Endometrial microvascular endothelial cells (primary cell): Measurements from ENCODE around the gene ACTG1. TPM values are rescaled to one million over a fixed set of nuclear protein-coding genes. Genes with fewer than 3 reads are reported as not detected.

Experiments used
- in situ Hi-C: cut with HindIII; loops from 2 replicates; pipeline ENCODE4 v1.10.0; 2017; ENCODE audit warnings: low sequenced_read_pairs, low pct_unique_long_range_greater_than_20kb; ENCODE audit errors: inconsistent ontology term
- total RNA-seq: library from RNA; depleted of rRNA; stranded (reverse); fragments of >200 nt; gene quantifications from one replicate; pipeline ENCODE4 v1.2.3, GENCODE V29; 2015; ENCODE audit errors: inconsistent ontology term

Gene ACTG1
- total RNA-seq, 1 donor from 2014 or later = 13,813 TPM

GRCh38 chr17:81488276-81488860 lies 24.2 kb downstream of the ACTG1 start:
- in situ Hi-C loops = no loop called here

- in situ Hi-C loops = no loop called here
Observed at GRCh38 chr17:81487487-81488275, 24.9 kb downstream of the ACTG1 start.

- in situ Hi-C loops = no loop called here
Observed at GRCh38 chr17:81487089-81487486, 25.5 kb downstream of the ACTG1 start.

GRCh38 chr17:81486199-81486810 lies 26.3 kb downstream of the ACTG1 start:
- in situ Hi-C loops = no loop called here

- in situ Hi-C loops = no loop called here
Observed at GRCh38 chr17:81484195-81484979, 28.2 kb downstream of the ACTG1 start.

- in situ Hi-C loops = no loop called here
Observed at GRCh38 chr17:81483862-81484194, 28.8 kb downstream of the ACTG1 start.

- in situ Hi-C loops = no loop called here
Observed at GRCh38 chr17:81483085-81483861, 29.3 kb downstream of the ACTG1 start.

- in situ Hi-C loops = no loop called here
Observed at GRCh38 chr17:81482673-81483072, 29.9 kb downstream of the ACTG1 start.

- in situ Hi-C loops = no loop called here
Observed at GRCh38 chr17:81481815-81482505, 30.6 kb downstream of the ACTG1 start.

- in situ Hi-C loops = no loop called here
Observed at GRCh38 chr17:81481073-81481799, 31.4 kb downstream of the ACTG1 start.

GRCh38 chr17:81480140-81481072 lies 32.2 kb downstream of the ACTG1 start:
- in situ Hi-C loops = no loop called here

GRCh38 chr17:81479175-81480071 lies 33.2 kb downstream of the ACTG1 start:
- in situ Hi-C loops = no loop called here

GRCh38 chr17:81478119-81478518 lies 34.5 kb downstream of the ACTG1 start:
- in situ Hi-C loops = no loop called here

GRCh38 chr17:81477173-81477572 lies 35.4 kb downstream of the ACTG1 start:
- in situ Hi-C loops = no loop called here

- in situ Hi-C loops = no loop called here
Observed at GRCh38 chr17:81476635-81477034, 36.0 kb downstream of the ACTG1 start.

- in situ Hi-C loops = no loop called here
Observed at GRCh38 chr17:81476097-81476496, 36.5 kb downstream of the ACTG1 start.
